Upper lobe of left lung (tissue), 6 donors: ENCODE data around the gene HSPA4. TPM values are rescaled to one million over a fixed set of nuclear protein-coding genes. Genes with fewer than 3 reads are reported as not detected.
A peak's percentile ranks its signal among the peaks of the same experiment; 100 is the strongest.

Experiments used
- ATAC-seq, 2 donors: fragments of 200-7000 bp; cut with Tn5 transposase; one replicate each; pipeline ENCODE4 v1.9.1; 2022; ENCODE audit warnings: mild to moderate bottlenecking in 2 of 2, moderate library complexity in 2 of 2; ENCODE audit not compliant: low FRiP score in 2 of 2
- DNase-seq, 2 donors: peaks; one replicate each; pipeline ENCODE4 v3.0.0-alpha.2; 2019 to 2020
- H3K27ac ChIP-seq, 4 donors: fragments of 200-600 bp; sonication (generic); one replicate each; pipeline ENCODE4 v1.5.1; 2016 to 2019
- H3K27me3 ChIP-seq, 4 donors: fragments of 200-600 bp; sonication (generic); one replicate each; pipeline ENCODE4 v1.5.1; 2017 to 2019
- H3K36me3 ChIP-seq, 4 donors: fragments of 200-600 bp; sonication (generic); one replicate each; pipeline ENCODE4 v1.5.1; 2016 to 2019
- H3K4me1 ChIP-seq, 4 donors: fragments of 200-600 bp; sonication (generic); one replicate each; pipeline ENCODE4 v1.5.1; 2018 to 2019
- H3K4me3 ChIP-seq, 4 donors: fragments of 200-600 bp; sonication (generic); one replicate each; pipeline ENCODE4 v1.5.1; 2017 to 2019; ENCODE audit warnings: mild to moderate bottlenecking in 2 of 4, moderate library complexity in 1 of 4
- H3K9me3 ChIP-seq, 4 donors: fragments of 200-600 bp; sonication (generic); one replicate each; pipeline ENCODE4 v1.5.1; 2018 to 2019
- CTCF ChIP-seq, 6 experiments: fragments of 450-650 bp in 4 of 6; fragments of 200-600 bp in 2 of 6; sonication (generic) in 2 of 6; IDR thresholded peaks; one replicate each; pipeline ENCODE4 v1.5.1; 2016 to 2019; ENCODE audit warnings: antibody characterized with exemption in 6 of 6
- EP300 ChIP-seq, 4 donors: sonication (generic); formaldehyde crosslinking; IDR thresholded peaks; one replicate each; pipeline ENCODE4 v1.5.1; 2017; ENCODE audit warnings: antibody characterized with exemption in 4 of 4, control low read depth in 2 of 4
- POLR2A ChIP-seq, 4 donors: fragments of 450-650 bp; IDR thresholded peaks; one replicate each; pipeline ENCODE4 v1.5.1; 2016 to 2017; ENCODE audit warnings: antibody characterized with exemption in 4 of 4, mild to moderate bottlenecking in 2 of 4
- POLR2AphosphoS5 ChIP-seq, 2 donors: sonication (generic); formaldehyde crosslinking; IDR thresholded peaks; one replicate each; pipeline ENCODE4 v1.5.1; 2017; ENCODE audit warnings: antibody characterized with exemption in 2 of 2
- WGBS, 2 donors: methylation state at CpG; one replicate each; pipeline ENCODE4 v1.1.5; 2017 to 2018; 5-methylcytosine and 5-hydroxymethylcytosine counted together
- total RNA-seq, 6 donors: library from RNA; depleted of rRNA in 4 of 6; stranded (reverse); fragments of >200 nt in 4 of 6; gene quantifications; one replicate each; pipeline versions ENCODE4 v1.1.0 to v1.2.1, GENCODE V29; 2016 to 2021
- donor health status: DM: no; HTN: no; CAD: no; lungs with moderate emphysema.
- donor health status: DM: no; HTN: yes; CAD: no; lungs with severe emphysema.

Gene HSPA4
- total RNA-seq, 6 donors from 2014 or later: 27.2 to 59.1 (median 56.7) TPM

GRCh38 chr5:133106343-133106742 is 54.5 kb downstream of the HSPA4 start:
- no peaks in the 10 kb centered on the region for H3K27me3 ChIP-seq
- TF ChIP-seq POLR2AphosphoS5 (IDR thresholded peaks at IDR 0.05) (no peak), EP300 (IDR thresholded peaks at IDR 0.05) (no peak), POLR2A (IDR thresholded peaks at IDR 0.05) (no peak), CTCF (IDR thresholded peaks at IDR 0.05) (no peak)
- peak overlapping the region in 1 of 4 donors; percentile 9 for H3K27ac ChIP-seq
- no peak for DNase-seq
- 67 to 71% methylated on average over 3 of the region's 3 CpGs for WGBS, 2 donors
- no peak overlapping the region for H3K4me3 ChIP-seq
- ATAC-seq: peak in 1 of 2 donors; percentile 54
- peaks cover 9 to 43% (median 28%) of the 10 kb centered on the region in 4 donors for H3K36me3 ChIP-seq
- H3K9me3 ChIP-seq: no peaks in the 10 kb centered on the region
- peaks cover 0 to 10% (median 2%) of the 10 kb centered on the region in 4 donors for H3K4me1 ChIP-seq

- Histone ChIP-seq H3K36me3 (peaks cover 9 to 36% (median 25%) of the 10 kb centered on the region in 4 donors), H3K27ac (peak overlapping the region in 2 of 4 donors; percentile 9 to 10), H3K27me3 (no peaks in the 10 kb centered on the region), H3K9me3 (no peaks in the 10 kb centered on the region), H3K4me3 (no peak overlapping the region), H3K4me1 (peaks cover 0 to 11% (median 3%) of the 10 kb centered on the region in 4 donors)
- ATAC-seq (peak in 1 of 2 donors; percentile 89), DNase-seq (peak in 1 of 2 donors; percentile 71)
- TF ChIP-seq POLR2AphosphoS5 (IDR thresholded peaks at IDR 0.05) (peak in 1 of 2 donors; percentile 8), CTCF (IDR thresholded peaks at IDR 0.05) (no peak), POLR2A (IDR thresholded peaks at IDR 0.05) (no peak), EP300 (IDR thresholded peaks at IDR 0.05) (no peak)
- 72 to 79% methylated on average over 8 of the region's 8 CpGs for WGBS, 2 donors
Measured at GRCh38 chr5:133106761-133107572, 55.2 kb downstream of the HSPA4 start.

- no peak overlapping the region for H3K27ac ChIP-seq
- ATAC-seq (peak in 1 of 2 donors; percentile 31), DNase-seq (peak in 1 of 2 donors; percentile 53)
- H3K27me3 ChIP-seq: no peaks in the 10 kb centered on the region
- TF ChIP-seq EP300 (IDR thresholded peaks at IDR 0.05) (no peak), POLR2AphosphoS5 (IDR thresholded peaks at IDR 0.05) (no peak), POLR2A (IDR thresholded peaks at IDR 0.05) (no peak), CTCF (IDR thresholded peaks at IDR 0.05) (no peak)
- peaks cover 9 to 23% (median 16%) of the 10 kb centered on the region in 4 donors for H3K36me3 ChIP-seq
- 58 to 63% methylated on average over 5 to 7 of the region's 13 CpGs for WGBS, 2 donors
- H3K9me3 ChIP-seq: no peaks in the 10 kb centered on the region
- no peak overlapping the region for H3K4me3 ChIP-seq
- H3K4me1 ChIP-seq: peaks cover 0 to 11% (median 3%) of the 10 kb centered on the region in 4 donors
Measured at GRCh38 chr5:133108481-133108921, 56.7 kb downstream of the HSPA4 start.

DNA sequence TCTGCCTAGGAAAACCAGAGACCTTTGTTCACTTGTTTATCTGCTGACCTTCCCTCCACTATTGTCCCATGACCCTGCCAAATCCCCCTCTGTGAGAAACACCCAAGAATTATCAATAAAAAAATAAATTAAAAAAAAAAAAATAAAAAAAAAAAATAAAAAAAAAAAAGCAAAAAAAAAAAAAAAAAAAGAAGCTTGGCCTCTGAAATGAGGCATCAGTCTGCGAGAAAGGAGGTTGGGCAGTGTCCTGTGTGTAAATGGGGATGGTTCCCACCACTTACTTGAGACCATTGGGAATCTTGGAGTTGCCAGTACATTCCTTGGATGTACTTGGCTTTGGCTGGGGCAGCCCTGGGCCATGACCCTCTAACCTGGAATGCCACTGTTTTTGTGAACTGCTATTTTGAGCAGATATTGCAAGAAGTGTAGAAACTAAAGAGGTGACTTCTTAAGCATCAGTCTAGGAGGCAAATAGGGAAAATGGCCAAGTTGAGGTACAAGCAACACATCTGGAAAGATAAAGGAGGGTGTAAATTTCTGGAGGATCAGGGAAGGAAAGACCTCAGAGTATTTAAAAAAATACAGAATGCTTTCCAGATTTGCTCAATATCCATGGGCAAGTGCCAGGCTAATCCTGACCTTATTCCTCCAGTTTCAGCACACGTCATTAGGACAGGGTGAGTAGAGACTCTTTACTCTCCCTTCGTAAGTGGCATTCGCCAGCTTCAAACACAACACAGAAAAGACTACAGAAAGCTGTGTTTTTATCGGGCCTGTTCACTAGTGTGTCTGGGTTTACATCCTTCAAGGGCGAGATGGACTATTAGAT is 58.1 kb downstream of the HSPA4 start:
- no peaks in the 10 kb centered on the region for H3K27me3 ChIP-seq
- ATAC-seq (peak in 1 of 2 donors; percentile 40), DNase-seq (no peak)
- no peak overlapping the region for H3K27ac ChIP-seq
- H3K9me3 ChIP-seq: no peaks in the 10 kb centered on the region
- no peak for TF ChIP-seq POLR2A (IDR thresholded peaks at IDR 0.05)
- TF ChIP-seq CTCF (IDR thresholded peaks at IDR 0.05): no peak
- TF ChIP-seq EP300 (IDR thresholded peaks at IDR 0.05): no peak
- TF ChIP-seq POLR2AphosphoS5 (IDR thresholded peaks at IDR 0.05): no peak
- H3K36me3 ChIP-seq: peaks cover under 1 to 9% (median 4%) of the 10 kb centered on the region in 4 donors
- H3K4me1 ChIP-seq: peaks cover 0 to 11% (median 3%) of the 10 kb centered on the region in 4 donors
- H3K4me3 ChIP-seq: no peak overlapping the region
- 78 to 81% methylated on average over 6 of the region's 6 CpGs for WGBS, 2 donors
